GM19397 (cell line): ENCODE results near the gene LHX3.
"Not testable (repeated sequence)": the region's sequence is repeated elsewhere in the genome, so short reads cannot be mapped to it uniquely, and the experiment has no call there.

Experiments
- ATAC-seq: cut with Tn5 transposase; IDR thresholded peaks from one replicate; pipeline ENCODE4 v1.9.1; 2021; ENCODE audit warnings: mild to moderate bottlenecking, moderate library complexity; ENCODE audit not compliant: unreplicated experiment

Gene LHX3

DNA sequence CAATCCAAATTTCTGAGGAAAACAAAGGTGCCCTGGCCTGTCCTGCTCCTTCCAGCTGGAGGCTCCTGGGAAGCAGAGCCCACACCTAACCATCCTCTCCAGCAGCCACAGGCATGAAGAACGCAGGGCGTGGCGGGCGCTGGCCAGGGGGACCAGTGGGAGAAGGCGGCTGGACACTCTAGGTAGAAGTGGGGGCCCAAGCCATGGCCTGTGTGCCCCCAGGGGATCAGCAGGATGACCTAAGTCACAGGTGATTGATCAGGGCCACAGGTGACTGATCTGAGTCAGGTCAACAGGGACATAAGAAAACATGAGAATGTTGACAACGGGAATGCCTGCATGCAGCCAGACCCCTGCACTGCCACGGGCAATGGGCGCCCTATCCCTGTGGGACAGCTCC lies 37.3 kb upstream of the LHX3 start:
- no peak for ATAC-seq

DNA sequence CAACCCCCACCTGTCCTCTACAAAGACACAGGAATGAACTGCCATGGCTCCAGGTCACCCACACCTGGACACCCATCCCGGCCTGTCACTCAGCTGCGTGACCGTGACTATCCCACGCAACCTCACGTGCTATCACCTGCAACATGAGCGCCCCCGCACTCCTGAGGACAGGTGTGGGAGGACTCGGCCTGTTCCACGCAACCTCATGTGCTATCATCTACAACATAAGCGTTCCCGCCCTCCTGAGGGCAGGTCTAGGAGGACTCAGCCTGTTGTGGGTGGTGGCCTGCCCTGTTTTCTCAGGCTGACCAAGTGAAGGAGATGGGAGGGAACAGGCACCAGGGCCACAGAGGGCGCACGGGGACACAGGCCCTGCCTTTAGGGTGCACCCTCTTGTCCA lies 36.6 kb upstream of the LHX3 start:
- no peak for ATAC-seq

DNA sequence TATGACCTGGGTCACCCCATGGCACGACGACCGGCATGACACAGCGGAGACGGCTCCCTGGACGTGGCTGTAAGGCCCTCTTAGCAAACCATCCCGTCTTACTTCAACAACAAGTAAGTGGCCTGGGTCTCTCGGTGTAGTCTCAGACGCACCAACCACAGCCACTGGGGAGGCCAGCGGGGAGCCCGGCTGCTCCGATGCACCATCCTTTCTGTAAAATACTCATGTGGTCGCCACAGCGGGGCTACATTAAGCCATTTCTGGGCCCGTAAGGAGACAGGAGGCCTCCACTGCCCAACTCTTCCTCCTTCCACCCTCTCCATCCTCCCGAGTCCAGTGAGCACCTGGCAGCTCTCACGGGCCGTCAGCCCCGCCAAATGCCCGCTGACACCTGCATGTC lies 36.0 kb upstream of the LHX3 start:
- ATAC-seq, result no peak

DNA sequence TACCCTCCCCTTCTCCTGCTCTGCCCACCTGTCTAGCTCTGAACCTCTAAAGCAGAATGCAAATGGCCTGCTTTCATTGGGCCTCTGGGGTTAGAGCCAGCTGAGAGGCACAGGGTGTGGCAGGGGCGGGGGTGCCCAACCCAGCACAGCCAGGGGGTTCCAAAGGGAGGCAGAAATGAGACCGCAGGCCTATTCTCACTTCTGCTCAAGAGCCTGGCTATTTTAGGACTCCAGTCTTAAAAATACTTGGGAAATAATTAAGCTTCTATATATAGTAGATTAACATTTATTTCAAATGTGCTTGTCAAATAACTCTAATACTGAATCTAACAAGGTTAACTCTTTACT lies 35.0 kb upstream of the LHX3 start:
- no peak for ATAC-seq

DNA sequence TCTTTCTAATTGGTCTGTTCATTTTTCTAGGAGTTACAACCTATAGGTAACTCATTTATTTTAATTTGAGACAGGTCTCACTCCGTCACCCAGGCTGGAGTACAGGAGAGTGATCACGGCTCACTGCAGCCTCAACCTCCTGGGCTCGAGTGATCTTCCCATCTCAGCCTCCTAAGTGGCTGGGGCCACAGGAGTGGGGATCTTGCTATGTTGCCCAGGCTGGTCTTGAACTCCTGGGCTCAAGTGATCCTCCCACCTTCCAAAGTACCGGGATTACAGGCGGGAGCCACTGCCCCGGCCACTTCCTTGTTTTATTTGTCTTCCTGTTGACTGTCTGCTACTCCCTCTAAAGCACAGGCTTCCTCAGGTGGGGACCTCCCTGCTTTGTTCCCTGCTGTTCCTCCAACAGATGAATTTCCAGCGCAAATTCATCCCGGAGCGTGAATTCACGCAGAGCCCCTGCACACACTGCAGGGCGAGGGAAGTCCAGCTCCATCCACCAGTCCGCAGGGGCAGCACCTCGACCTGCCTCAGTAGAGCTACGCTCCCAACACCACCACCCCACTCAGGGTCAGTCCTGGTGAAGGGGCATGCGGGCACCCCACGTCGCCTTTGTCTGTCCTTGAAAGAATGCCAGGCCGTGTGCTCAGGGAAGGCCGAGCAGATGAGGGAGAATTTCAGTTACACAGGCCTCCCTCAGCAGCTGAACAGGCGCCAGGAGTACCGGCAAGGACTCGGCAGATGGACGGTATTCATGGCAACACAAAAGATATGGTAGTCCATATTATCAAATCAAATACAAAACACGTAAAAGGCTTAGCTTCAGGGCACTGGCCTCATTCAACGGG lies 34.4 kb upstream of the LHX3 start:
- ATAC-seq, result no peak

DNA sequence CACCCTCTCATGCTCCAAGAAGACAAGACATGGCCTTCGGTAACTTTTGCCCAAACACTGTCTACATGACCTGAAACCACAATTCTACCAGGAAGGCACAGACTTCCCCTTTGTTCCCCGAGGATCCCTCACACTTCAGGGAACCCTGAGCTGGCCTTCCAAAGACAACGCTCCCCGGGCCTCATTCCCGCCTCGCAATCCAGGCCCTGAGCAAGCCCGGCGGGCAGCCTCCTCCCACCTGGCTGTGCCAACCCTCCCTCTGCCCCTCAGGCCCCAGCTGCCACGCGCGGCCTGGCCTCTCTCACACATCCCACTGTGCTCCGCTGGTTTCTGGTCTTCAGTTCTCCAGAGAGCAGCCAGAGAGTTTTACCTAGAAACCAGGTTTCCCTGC lies 33.4 kb upstream of the LHX3 start:
- ATAC-seq, result no peak

DNA sequence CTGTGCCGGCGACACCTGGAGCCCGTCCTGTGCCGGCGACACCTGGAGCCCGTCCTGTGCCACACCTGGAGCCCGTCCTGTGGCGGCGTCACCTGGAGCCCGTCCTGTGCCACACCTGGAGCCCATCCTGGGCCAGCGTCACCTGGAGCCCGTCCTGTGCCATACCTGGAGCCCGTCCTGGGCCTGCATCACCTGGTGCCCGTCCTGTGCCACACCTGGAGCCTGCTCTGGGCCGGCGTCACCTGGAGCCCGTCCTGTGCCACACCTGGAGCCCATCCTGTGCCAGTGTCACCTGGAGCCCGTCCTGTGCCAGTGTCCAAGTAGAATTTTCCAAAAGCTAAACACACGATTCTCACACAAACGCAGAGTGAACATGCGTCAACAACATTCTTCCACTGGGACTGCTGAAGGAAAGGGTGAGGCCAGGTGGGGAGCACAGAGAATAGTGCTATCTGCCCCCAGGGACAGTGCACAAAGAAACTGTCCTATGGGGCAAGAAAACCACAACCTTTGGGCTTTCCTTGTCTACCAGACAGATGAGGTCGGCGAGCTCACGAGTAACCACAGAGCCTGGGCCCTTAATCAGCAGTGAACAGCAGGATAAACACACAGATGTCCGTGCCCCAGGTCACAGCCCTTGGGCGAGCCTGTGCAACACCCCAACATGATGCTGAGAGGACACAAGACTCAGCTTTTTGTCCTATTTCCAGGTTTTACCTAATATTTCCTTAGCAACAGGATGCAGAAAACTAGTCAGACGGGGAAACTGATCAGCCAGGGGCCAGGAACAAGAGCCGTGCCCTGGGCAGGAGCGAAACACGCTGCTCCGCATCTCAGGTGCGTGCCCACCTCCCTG lies 32.8 kb upstream of the LHX3 start:
- no peak for ATAC-seq

DNA sequence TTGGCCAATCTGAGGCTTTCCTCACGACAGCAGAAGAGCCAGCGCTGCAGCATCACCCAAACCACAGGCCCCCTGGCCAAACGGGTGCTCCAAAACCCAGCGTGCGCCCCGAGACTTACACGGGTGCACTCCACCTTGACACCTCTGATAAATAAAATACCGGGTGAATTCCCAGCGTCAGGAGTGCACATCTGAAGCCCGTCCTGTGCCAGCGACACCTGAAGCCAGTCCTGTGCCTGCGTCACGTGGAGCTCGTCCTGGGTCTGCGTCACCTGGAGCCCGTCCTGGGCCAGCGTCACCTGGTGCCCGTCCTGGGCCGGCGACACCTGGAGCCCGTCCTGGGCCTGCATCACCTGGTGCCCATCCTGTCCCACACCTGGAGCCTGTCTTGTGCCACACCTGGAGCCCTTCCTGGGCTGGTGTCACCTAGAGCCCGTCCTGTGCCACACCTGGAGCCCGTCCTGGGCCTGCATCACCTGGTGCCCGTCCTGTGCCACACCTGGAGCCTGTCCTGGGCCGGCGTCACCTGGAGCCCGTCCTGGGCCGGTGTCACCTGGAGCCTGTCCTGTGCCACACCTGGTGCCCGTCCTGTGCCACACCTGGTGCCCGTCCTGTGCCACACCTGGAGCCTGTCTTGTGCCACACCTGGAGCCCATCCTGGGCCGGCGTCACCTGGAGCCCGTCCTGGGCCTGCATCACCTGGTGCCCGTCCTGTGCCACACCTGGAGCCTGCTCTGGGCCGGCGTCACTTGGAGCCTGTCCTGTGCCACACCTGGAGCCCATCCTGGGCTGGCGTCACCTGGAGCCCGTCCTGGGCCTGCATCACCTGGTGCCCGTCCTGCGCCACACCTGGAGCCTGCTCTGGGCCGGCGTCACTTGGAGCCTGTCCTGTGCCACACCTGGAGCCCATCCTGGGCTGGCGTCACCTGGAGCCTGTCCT lies 31.8 kb upstream of the LHX3 start:
- not testable (repeated sequence) for ATAC-seq

DNA sequence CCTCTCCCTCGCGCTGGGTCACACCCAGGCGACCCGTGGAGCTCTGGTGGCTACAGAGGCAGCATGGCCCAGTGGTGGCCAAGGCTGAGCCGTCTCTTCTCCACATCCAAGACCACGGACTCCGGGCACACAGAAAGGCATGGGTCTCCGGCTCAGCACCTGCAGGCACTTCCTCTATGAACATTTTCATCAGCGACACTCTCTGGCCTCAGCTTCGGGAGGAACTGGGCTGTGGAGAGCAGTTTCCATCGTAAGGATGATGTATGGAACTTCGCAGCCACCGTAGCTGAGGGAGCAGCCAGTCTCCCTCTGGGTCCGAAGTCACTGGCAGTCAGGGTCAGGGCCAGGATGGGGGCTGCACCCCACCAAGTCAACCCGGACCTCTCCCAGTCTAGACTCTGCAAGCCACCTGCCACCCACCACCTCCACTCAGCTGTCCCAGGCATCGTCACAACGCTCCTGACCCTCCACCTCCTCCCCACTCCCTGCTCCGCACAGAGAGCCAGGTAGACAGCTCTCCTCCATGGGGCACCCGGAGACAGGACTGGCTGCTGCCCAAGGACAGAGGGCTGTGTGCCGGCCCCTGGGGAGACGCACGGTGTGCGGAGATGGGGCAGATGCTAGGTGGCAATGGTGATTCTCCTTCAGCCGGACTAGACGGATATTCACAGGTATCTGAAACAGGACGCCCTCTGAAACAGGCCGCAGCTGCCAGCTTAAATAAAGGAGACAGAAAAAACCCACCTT lies 31.0 kb upstream of the LHX3 start:
- no peak for ATAC-seq

DNA sequence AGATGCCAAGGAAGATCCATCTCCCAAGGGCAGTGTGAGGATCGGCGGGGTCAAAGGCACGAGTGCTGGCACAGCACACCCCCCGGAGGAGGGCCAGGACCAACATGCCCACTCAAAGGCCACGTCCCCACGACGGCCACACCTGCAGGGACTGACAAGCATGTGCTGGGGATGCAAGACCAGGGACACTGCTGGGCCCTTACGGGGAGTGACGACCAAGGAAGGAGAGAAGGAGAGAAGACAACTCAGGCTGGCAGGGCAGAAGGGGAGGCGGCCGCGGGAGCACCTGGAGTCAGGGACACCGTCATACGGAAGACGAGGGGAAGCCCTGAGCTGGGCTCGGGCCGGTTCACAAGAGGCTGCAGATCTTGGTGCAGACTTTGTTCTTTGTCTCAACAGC lies 30.2 kb upstream of the LHX3 start:
- ATAC-seq, result no peak

DNA sequence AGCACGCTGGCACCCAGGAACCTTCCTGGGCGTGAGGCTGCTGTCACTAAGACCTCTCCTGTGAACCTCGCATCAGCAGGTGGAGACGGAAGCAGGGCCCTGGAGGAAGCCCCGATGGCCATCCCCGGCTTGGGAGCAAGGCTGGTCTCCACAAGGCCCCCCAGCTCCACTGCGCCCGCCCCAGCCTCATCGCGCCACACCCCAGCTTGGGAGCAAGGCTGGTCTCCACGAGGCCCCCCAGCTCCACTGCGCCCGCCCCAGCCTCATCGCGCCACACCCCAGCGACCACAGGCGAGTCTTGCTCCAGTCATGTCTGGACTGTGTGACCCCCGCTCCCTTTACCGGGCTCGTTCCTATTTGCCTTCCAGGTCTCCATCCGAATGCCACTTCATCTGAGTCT lies 29.7 kb upstream of the LHX3 start:
- ATAC-seq, result no peak

DNA sequence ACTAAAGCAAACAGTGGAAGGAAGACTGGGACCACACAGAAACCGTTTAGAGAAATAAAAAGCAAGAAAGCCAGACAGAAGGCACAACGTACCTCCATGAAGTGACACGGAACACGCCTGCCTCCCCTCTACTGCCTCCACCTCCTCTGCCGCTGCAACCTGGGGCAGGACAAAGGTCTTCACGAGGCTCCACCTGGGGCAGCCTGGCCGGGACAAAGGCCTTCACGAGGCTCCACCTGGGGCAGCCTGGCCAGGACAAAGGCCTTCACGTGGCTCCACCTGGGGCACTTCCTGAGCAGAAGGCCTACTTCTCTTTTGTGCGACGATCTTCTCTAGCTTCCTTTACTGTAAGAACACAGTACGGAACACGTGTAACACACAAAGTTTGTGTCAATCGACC lies 28.9 kb upstream of the LHX3 start:
- ATAC-seq, result no peak

DNA sequence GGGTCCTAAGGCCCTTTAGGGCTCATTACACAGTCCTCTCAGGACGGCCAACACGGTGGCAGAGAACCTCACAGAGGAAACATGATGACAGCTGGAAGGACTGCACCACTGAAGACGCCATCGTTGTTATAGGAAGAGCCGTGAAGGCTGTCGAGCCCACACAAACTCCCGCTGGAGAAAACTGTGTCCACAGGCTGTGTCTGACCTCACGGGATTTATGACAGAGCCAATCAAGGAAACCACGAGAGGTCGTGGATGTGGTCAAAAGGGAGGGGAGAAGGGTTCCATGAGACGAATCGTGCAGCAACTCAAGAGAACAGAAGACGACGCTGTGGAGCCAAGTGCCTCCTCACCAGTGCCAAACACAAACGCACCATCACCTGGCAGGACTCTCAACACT lies 28.5 kb upstream of the LHX3 start:
- ATAC-seq, result no peak

DNA sequence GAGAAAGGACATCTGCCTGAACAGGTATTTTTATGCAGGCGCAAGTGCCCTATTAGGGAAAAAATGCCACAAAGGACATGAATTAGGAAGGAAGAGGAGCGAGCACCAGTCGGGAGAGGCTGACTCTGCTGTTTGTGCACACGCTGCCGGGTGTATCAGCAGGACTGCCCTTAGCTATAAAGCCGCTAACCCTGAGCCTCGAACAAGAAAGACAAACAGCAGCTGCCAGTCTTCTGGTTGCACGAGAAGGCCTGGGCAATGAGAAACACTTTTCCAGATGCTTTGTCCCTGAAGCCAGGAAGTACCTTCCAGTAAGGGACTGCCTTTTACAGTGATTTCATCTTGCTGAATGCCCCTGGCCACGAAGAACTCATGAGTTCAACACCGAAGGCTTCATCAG lies 28.0 kb upstream of the LHX3 start:
- no peak for ATAC-seq

DNA sequence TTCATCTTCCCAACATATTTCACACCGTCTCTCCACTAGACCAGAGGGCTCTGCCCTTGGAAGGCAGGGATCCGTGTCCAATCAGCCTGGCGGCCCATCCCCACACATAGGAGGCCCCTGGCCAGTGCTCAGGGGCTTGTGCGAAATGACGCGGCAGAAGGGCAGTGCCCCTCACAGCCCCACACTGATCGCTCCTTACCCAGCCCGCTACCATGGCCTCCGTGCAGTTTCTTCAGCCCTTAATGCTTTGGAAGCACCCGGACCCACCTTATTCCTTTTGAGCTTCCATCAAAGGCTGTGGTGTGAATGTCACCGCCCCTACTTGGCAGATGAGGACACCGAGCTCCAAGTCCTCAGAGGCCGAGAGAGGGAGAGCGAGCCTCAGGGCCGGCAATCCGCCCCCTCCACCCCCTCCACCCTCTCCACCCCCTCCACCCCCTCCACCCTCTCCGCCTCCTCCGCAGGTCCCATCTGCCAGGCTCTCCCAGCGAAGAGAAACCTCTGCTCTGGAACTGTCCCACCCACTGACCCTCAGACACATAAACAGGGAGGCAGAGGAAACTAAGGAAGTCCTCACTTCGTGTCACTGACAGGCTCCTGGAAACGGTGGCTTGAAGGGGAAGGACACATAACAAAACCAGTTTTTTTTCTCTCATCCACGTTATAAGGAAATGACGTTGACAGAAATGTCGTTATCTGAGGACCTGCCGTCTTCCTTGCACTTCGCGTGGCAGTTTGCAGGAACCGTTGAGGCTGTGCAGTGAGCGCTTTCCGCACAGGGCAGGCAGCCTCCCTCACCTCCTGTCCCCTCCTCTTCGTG lies 26.8 kb upstream of the LHX3 start:
- no peak for ATAC-seq

DNA sequence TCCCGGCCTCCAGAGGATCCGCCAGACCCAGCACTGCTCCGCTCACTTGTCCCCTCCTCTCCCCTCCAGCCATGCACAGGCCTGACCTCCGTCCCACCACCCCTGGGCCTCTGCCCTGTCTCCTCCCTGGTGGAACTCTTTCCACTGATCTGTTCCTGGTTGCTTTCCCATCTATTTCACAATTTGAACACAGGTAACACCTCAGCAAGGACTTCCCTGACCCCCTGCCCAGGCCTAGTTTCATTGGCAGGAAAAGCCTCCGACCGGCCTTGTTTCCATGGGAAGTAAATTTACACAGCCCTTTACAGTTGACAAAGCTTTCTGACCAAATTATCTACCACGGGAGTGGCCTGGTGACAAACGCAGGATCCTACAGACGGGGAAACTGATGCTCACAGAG lies 25.8 kb upstream of the LHX3 start:
- no peak for ATAC-seq

DNA sequence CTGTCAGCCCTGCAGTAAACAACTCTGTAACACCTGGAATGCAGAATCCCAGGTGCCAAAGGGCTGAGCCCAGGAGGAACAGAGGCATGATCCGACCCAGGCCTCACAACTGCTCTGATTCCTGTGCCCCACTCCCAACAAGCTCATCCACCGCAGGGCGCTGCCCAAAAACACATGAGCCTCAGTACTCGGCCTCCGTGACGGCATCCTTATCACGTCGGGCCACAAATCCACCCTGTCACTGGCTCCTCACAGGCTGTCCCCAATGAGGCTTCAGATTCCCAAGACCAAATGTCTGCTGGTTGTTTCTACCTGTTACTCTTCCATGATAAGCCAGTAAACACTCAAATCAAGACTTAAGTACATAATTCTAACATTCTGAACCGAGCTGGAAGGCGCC lies 25.4 kb upstream of the LHX3 start:
- ATAC-seq, result no peak

DNA sequence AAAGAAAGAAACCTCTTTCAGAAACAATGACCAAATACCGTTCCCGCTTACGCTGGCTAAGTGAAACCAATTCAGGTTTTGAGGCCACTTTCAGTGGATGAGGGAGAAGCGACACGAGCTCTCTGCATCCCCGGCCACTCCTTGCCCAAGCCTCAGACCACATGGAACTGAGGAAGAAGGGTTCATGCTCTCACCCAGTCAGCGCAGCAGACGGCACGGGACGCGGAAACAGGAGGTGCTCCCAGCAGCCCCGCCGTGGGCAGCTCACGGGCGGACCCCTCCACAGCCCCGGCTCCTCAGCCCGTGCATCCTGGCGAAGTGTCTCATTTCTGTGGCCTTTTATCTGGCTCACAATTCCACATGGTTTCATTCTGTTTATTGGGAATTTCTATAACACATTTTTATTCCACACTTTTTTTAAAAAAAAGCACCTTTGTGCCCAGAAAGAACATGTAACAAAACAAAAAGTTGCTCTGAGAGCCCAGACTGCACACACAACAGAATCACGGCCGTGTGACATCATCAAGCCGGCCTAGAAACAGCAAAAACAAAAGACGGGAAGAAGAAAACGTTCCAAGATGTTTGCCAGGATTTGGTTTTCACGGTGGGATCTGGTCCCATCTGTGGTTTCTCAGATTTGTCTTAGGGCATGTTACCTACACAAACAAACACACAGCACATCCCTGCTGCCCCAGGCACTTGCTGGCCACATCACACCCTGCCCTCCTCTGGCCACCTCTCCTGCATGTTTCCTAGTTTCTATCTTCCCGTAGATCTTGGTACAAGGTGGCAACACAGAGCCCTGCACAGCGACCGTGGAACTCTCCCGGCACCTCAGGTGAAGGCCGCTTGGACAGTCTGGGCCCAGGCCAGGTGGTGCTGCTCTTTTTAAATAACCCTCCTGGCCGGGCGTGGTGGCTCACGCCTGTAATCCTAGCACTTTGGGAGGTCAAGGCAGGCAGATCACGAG lies 24.5 kb upstream of the LHX3 start:
- ATAC-seq, result no peak
